ENCODE results near the gene ATP2A1.

ATP2A1 gene

GRCh38 chr16:28875134-28876018, 2.9 kb upstream of the ATP2A1 start:
- H3K4me3 ChIP-seq (ENCODE audit: low read depth, low read length) = no peak overlapping the region
- TF ChIP-seq CTCF (IDR thresholded peaks at IDR 0.05; ENCODE audit: low read depth, low read length, missing control alignments) = no peak
- DNase-seq (ENCODE audit: low read depth) = no peak
- in situ Hi-C loops (cut with HindIII; ENCODE audit: low sequenced_read_pairs) = no loop called here

GRCh38 chr16:28876019-28876659, 2.1 kb upstream of the ATP2A1 start:
- no peak for DNase-seq (ENCODE audit: low read depth)
- in situ Hi-C loops (cut with HindIII; ENCODE audit: low sequenced_read_pairs) = no loop called here
- H3K4me3 ChIP-seq (ENCODE audit: low read depth, low read length) = no peak overlapping the region
- no peak for TF ChIP-seq CTCF (IDR thresholded peaks at IDR 0.05; ENCODE audit: low read depth, low read length, missing control alignments)

- in situ Hi-C loops (cut with HindIII; ENCODE audit: low sequenced_read_pairs) = no loop called here
- no peak for DNase-seq (ENCODE audit: low read depth)
Measured at GRCh38 chr16:28876973-28877654, 1.2 kb upstream of the ATP2A1 start.

GRCh38 chr16:28877655-28878000, 660 bp upstream of the ATP2A1 start:
- H3K4me3 ChIP-seq (ENCODE audit: low read depth, low read length) = no peak overlapping the region
- DNase-seq (ENCODE audit: low read depth) = no peak
- in situ Hi-C loops (cut with HindIII; ENCODE audit: low sequenced_read_pairs) = no loop called here
- no peak for TF ChIP-seq CTCF (IDR thresholded peaks at IDR 0.05; ENCODE audit: low read depth, low read length, missing control alignments)

More at GRCh38 chr16:28876973-28877654, 1.2 kb upstream of the ATP2A1 start:
- TF ChIP-seq CTCF (IDR thresholded peaks at IDR 0.05; ENCODE audit: low read depth, low read length, missing control alignments) = no peak
- no peak overlapping the region for H3K4me3 ChIP-seq (ENCODE audit: low read depth, low read length)

DNA sequence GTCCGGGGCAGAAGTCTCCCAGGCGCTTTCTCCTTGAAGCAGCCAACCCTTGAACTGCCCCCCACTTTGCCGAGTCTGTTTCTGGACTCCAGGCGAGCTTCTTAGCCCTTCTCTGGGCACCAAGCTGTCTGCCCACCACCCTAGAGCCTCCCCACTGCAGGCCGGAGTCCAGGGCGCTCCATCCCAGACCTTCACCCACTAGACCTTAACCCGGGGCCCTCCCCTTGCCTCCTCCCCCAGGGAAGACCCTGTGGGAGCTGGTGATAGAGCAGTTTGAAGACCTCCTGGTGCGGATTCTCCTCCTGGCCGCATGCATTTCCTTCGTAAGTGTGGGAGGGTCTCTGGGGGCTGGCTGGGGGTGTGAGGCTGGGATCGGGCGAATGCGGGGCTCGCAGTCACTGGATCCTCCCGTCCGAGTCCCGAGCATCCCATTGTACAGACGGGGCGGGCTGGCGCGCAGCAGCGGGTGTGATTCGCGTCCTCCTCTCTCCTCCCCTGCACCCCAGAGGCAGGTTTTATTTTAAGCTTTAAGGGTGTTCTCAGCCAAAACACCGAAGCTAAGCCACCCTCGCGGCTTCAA, 1.1 kb downstream of the ATP2A1 start:
- peak overlapping the region; percentile 74 for H3K4me3 ChIP-seq (ENCODE audit: low read depth, low read length)
- in situ Hi-C loops (cut with HindIII; ENCODE audit: low sequenced_read_pairs) = no loop called here
- no peak for DNase-seq (ENCODE audit: low read depth)
- TF ChIP-seq CTCF (IDR thresholded peaks at IDR 0.05; ENCODE audit: low read depth, low read length, missing control alignments) = no peak

All from astrocyte of the cerebellum (primary cell).